ENCODE measurements around the gene ABCG1.

The ABCG1 gene

DNA sequence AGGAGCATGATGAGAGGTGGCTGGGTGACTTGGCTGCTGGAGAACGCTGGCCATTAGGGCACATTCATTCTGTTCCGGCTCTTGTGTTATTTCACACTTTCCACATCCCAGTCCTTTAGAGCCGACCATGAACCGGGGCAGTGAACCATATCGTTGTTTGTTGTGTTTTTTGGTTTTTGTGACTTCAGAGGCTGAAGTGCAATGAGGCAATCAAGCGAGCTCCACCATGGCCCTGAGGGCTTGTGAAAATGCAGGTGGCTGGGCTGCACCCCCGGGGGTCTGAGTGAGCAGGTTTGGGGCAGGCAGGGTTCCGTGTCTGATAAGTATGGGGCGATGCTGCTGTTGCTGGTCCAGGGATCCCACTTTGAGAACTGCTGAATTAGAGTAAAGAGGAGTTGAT lies 23.7 kb downstream of the ABCG1 start:
- TF ChIP-seq ESRRG (CRISPR knock-in tag; IDR thresholded peaks at IDR 0.05): no peak
- no peak for ATAC-seq

- TF ChIP-seq ISL1 (CRISPR knock-in tag; IDR thresholded peaks at IDR 0.05): no peak
- no peak for TF ChIP-seq ARNTL (CRISPR knock-in tag; IDR thresholded peaks at IDR 0.05; ENCODE audit: borderline replicate concordance, low read depth)
- ATAC-seq: no peak
These were observed 24.1 kb downstream of the ABCG1 start for GRCh38 chr21:42243026-42243425.

- TF ChIP-seq PPARA (CRISPR knock-in tag; IDR thresholded peaks at IDR 0.05; ENCODE audit: borderline replicate concordance) (no peak), BACH2 (CRISPR knock-in tag; IDR thresholded peaks at IDR 0.05; ENCODE audit: borderline replicate concordance) (no peak), TOX (CRISPR knock-in tag; IDR thresholded peaks at IDR 0.05; ENCODE audit: borderline replicate concordance) (no peak), GLIS3 (CRISPR knock-in tag; IDR thresholded peaks at IDR 0.05) (no peak), ZNF565 (CRISPR knock-in tag; conservative IDR thresholded peaks at IDR 0.05; ENCODE audit: low read depth) (no peak), ZC3H10 (CRISPR knock-in tag; IDR thresholded peaks at IDR 0.05) (no peak), CSRNP3 (CRISPR knock-in tag; IDR thresholded peaks at IDR 0.05) (no peak), ZNF8 (CRISPR knock-in tag; IDR thresholded peaks at IDR 0.05) (no peak)
- TF ChIP-seq, protein P1, sequence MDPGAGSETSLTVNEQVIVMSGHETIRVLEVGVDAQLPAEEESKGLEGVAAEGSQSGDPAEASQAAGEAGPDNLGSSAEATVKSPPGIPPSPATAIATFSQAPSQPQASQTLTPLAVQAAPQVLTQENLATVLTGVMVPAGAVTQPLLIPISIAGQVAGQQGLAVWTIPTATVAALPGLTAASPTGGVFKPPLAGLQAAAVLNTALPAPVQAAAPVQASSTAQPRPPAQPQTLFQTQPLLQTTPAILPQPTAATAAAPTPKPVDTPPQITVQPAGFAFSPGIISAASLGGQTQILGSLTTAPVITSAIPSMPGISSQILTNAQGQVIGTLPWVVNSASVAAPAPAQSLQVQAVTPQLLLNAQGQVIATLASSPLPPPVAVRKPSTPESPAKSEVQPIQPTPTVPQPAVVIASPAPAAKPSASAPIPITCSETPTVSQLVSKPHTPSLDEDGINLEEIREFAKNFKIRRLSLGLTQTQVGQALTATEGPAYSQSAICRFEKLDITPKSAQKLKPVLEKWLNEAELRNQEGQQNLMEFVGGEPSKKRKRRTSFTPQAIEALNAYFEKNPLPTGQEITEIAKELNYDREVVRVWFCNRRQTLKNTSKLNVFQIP (CRISPR knock-in tag; IDR thresholded peaks at IDR 0.05; ENCODE audit: borderline replicate concordance, low read depth): no peak
- no peak for ATAC-seq
These were observed 26.6 kb downstream of the ABCG1 start for GRCh38 chr21:42245331-42246193.

DNA sequence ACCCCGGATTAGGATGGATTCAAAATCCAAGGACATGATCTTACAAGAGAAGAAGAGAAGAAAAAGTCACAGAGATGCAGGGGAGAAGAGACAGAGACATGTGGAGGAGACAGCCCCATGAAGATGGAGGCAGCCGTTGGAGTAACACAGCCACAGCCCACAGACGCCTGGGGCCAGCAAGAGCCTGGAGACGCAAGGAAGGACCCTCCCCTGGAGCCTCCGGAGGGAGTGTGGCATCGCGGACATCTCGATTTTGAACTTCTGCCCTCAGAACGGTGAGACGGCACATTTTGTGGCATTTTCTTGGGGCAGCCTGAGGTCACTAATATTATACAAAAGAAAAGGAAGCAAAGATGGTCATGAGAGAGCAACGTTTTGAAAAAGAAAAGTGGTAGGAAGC lies 28.8 kb downstream of the ABCG1 start:
- TF ChIP-seq BACH2 (CRISPR knock-in tag; IDR thresholded peaks at IDR 0.05; ENCODE audit: borderline replicate concordance): no peak
- TF ChIP-seq TCF4 (CRISPR knock-in tag; IDR thresholded peaks at IDR 0.05; ENCODE audit: borderline replicate concordance): no peak
- no peak for TF ChIP-seq RARB (CRISPR knock-in tag; IDR thresholded peaks at IDR 0.05)
- ATAC-seq: no peak

- no peak for TF ChIP-seq ARNTL (CRISPR knock-in tag; IDR thresholded peaks at IDR 0.05; ENCODE audit: borderline replicate concordance, low read depth)
- TF ChIP-seq ZFP30 (CRISPR knock-in tag; IDR thresholded peaks at IDR 0.05): no peak
- TF ChIP-seq ZNF565 (CRISPR knock-in tag; conservative IDR thresholded peaks at IDR 0.05; ENCODE audit: low read depth): no peak
- TF ChIP-seq PPARA (CRISPR knock-in tag; IDR thresholded peaks at IDR 0.05; ENCODE audit: borderline replicate concordance): no peak
- no peak for TF ChIP-seq CSDC2 (CRISPR knock-in tag; IDR thresholded peaks at IDR 0.05)
- TF ChIP-seq, protein P2, sequence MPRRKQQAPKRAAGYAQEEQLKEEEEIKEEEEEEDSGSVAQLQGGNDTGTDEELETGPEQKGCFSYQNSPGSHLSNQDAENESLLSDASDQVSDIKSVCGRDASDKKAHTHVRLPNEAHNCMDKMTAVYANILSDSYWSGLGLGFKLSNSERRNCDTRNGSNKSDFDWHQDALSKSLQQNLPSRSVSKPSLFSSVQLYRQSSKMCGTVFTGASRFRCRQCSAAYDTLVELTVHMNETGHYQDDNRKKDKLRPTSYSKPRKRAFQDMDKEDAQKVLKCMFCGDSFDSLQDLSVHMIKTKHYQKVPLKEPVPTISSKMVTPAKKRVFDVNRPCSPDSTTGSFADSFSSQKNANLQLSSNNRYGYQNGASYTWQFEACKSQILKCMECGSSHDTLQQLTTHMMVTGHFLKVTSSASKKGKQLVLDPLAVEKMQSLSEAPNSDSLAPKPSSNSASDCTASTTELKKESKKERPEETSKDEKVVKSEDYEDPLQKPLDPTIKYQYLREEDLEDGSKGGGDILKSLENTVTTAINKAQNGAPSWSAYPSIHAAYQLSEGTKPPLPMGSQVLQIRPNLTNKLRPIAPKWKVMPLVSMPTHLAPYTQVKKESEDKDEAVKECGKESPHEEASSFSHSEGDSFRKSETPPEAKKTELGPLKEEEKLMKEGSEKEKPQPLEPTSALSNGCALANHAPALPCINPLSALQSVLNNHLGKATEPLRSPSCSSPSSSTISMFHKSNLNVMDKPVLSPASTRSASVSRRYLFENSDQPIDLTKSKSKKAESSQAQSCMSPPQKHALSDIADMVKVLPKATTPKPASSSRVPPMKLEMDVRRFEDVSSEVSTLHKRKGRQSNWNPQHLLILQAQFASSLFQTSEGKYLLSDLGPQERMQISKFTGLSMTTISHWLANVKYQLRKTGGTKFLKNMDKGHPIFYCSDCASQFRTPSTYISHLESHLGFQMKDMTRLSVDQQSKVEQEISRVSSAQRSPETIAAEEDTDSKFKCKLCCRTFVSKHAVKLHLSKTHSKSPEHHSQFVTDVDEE (CRISPR knock-in tag; IDR thresholded peaks at IDR 0.05): no peak
- TF ChIP-seq ZC3H10 (CRISPR knock-in tag; IDR thresholded peaks at IDR 0.05): no peak
- TF ChIP-seq CSRNP3 (CRISPR knock-in tag; IDR thresholded peaks at IDR 0.05): no peak
- TF ChIP-seq TCF4 (CRISPR knock-in tag; IDR thresholded peaks at IDR 0.05; ENCODE audit: borderline replicate concordance): no peak
- TF ChIP-seq ZFP3 (CRISPR knock-in tag; IDR thresholded peaks at IDR 0.05): no peak
- no peak for ATAC-seq
These were observed 29.3 kb downstream of the ABCG1 start for GRCh38 chr21:42248241-42248640.

Data from SK-N-SH treated with all-trans-retinoic acid at 6 μM for 48 hours (cell line).